ENCODE measurements around the gene CDH4. TPM values are rescaled to one million over a fixed set of nuclear protein-coding genes. Genes with fewer than 3 reads are reported as not detected.
A peak's percentile ranks its signal among the peaks of the same experiment; 100 is the strongest.

CDH4 gene
- total and polyA plus RNA-seq, 9 of the 15 experiments (the other 6 are each of a cell fraction or from before 2014, with no cell fraction given) = 0.04 TPM; not detected in 8

DNA sequence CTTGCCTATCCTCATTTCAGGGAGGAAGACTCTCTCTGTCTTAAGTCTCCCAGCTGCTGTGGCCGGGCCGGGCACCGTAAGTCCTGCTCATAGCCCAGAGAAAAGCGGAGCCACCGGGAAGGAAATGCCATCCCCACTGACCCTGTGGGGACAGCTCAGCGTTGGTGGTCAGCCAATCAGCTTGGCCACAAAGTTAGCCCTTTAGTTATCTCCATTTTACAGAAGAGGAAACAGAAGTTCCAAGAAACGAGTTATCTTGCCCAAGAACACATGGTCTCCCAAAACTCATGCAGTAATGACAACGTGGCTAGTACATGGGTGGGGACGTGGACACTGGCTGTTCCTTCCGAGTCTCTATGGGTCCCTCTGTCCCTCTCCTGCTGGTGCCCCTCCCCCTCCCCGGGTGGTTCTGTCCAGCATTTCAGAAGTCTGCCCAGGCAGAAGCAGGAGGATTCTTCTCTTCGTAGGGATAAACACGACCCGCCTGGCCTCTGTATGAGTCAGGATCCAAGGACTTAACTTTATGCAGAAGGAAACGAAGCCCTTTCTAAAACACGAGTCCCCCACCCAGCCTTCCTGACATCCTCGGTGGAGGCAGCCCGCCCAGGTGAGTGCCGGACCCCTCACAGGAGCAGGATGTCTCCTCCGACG, 273.8 kb downstream of the CDH4 start (continued):
- TF ChIP-seq, protein P1, sequence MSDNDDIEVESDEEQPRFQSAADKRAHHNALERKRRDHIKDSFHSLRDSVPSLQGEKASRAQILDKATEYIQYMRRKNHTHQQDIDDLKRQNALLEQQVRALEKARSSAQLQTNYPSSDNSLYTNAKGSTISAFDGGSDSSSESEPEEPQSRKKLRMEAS (CRISPR knock-in tag; IDR thresholded peaks at IDR 0.05) = peak; percentile 68
- TF ChIP-seq CREBBP (IDR thresholded peaks at IDR 0.05; ENCODE audit: low read depth, low read length) (no peak), JUNB (CRISPR knock-in tag; conservative IDR thresholded peaks at IDR 0.05) (no peak), NFIX (CRISPR knock-in tag; IDR thresholded peaks at IDR 0.05; ENCODE audit: low read depth) (no peak), SPI1 (IDR thresholded peaks at IDR 0.05; ENCODE audit: borderline replicate concordance, low read depth, low read length) (0 out of 2 replicates have a peak, but pooled peaks have one; percentile 11), SIX5 (IDR thresholded peaks at IDR 0.05; ENCODE audit: borderline replicate concordance in 1 of 2, insufficient read depth in 1 of 2, low read depth in 1 of 2, low read length in 2 of 2) (no peak), HSF4 (CRISPR knock-in tag; IDR thresholded peaks at IDR 0.05; ENCODE audit: borderline replicate concordance) (no peak), CC2D1A (IDR thresholded peaks at IDR 0.05) (peak; percentile 51; the same call in 1 of the 2 replicates), STAG1 (CRISPR knock-in tag; IDR thresholded peaks at IDR 0.05; ENCODE audit: borderline replicate concordance) (no peak), MAFG (tag; conservative IDR thresholded peaks at IDR 0.05) (no peak), NFE2 (IDR thresholded peaks at IDR 0.05; ENCODE audit: low read depth) (0 out of 2 replicates have a peak, but pooled peaks have one; percentile 12), TBL1XR1 (IDR thresholded peaks at IDR 0.05; ENCODE audit: low read length in 2 of 2) (peak in 1 of 2 experiments; percentile 62; a peak in 1 of 4 replicates), TEAD4 (IDR thresholded peaks at IDR 0.05; ENCODE audit: low read length) (peak; percentile 91), TEAD4 (CRISPR knock-in tag; IDR thresholded peaks at IDR 0.05; ENCODE audit: borderline replicate concordance) (no peak), ZEB2 (IDR thresholded peaks at IDR 0.05) (peak; percentile 42; the same call in 1 of the 2 replicates), RBM25 (IDR thresholded peaks at IDR 0.05; ENCODE audit: low read depth, low read length, severe bottlenecking) (no peak), ESRRB (CRISPR knock-in tag; IDR thresholded peaks at IDR 0.05; ENCODE audit: borderline replicate concordance) (no peak), TAF7 (tag; IDR thresholded peaks at IDR 0.05) (no peak), HDAC8 (tag; IDR thresholded peaks at IDR 0.05) (no peak), ZNF263 (CRISPR knock-in tag; IDR thresholded peaks at IDR 0.05; ENCODE audit: borderline replicate concordance) (no peak), ADNP (tag; IDR thresholded peaks at IDR 0.05) (no peak), ERF (CRISPR knock-in tag; IDR thresholded peaks at IDR 0.05) (no peak)
- TF ChIP-seq, protein P2, sequence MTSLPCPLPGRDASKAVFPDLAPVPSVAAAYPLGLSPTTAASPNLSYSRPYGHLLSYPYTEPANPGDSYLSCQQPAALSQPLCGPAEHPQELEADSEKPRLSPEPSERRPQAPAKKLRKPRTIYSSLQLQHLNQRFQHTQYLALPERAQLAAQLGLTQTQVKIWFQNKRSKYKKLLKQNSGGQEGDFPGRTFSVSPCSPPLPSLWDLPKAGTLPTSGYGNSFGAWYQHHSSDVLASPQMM (CRISPR knock-in tag; IDR thresholded peaks at IDR 0.05) = no peak
- TF ChIP-seq, protein P3, sequence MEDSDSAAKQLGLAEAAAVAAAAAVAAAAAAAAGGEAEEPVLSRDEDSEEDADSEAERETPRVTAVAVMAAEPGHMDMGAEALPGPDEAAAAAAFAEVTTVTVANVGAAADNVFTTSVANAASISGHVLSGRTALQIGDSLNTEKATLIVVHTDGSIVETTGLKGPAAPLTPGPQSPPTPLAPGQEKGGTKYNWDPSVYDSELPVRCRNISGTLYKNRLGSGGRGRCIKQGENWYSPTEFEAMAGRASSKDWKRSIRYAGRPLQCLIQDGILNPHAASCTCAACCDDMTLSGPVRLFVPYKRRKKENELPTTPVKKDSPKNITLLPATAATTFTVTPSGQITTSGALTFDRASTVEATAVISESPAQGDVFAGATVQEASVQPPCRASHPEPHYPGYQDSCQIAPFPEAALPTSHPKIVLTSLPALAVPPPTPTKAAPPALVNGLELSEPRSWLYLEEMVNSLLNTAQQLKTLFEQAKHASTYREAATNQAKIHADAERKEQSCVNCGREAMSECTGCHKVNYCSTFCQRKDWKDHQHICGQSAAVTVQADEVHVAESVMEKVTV (CRISPR knock-in tag; IDR thresholded peaks at IDR 0.05) = no peak
- TF ChIP-seq, protein P4, sequence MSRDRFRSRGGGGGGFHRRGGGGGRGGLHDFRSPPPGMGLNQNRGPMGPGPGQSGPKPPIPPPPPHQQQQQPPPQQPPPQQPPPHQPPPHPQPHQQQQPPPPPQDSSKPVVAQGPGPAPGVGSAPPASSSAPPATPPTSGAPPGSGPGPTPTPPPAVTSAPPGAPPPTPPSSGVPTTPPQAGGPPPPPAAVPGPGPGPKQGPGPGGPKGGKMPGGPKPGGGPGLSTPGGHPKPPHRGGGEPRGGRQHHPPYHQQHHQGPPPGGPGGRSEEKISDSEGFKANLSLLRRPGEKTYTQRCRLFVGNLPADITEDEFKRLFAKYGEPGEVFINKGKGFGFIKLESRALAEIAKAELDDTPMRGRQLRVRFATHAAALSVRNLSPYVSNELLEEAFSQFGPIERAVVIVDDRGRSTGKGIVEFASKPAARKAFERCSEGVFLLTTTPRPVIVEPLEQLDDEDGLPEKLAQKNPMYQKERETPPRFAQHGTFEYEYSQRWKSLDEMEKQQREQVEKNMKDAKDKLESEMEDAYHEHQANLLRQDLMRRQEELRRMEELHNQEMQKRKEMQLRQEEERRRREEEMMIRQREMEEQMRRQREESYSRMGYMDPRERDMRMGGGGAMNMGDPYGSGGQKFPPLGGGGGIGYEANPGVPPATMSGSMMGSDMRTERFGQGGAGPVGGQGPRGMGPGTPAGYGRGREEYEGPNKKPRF (IDR thresholded peaks at IDR 0.05; ENCODE audit: low read depth, low read length) = no peak
- TF ChIP-seq, protein P5, sequence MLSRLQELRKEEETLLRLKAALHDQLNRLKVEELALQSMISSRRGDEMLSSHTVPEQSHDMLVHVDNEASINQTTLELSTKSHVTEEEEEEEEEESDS (CRISPR knock-in tag; IDR thresholded peaks at IDR 0.05) = no peak
